K562 (cell line): ENCODE results near the gene OR13A1. TPM values are rescaled to one million over a fixed set of nuclear protein-coding genes. Genes with fewer than 3 reads are reported as not detected.
"Not testable (repeated sequence)": the region's sequence is repeated elsewhere in the genome, so short reads cannot be mapped to it uniquely, and the experiment has no call there.

Experiments used
- ARID1B ChIP-seq: fragments of 450-650 bp; IDR thresholded peaks from 2 replicates; pipeline ENCODE4 v1.6.1; 2016; ENCODE audit warnings: antibody characterized with exemption, mild to moderate bottlenecking, inconsistent platforms
- CBFA2T2 ChIP-seq: fragments of 450-650 bp; conservative IDR thresholded peaks from 2 replicates; pipeline ENCODE4 v1.6.1; 2017; ENCODE audit warnings: mild to moderate bottlenecking
- CXXC5 ChIP-seq: fragments of 250-450 bp; sonication (Bioruptor Pico); IDR thresholded peaks from 2 replicates; pipeline ENCODE4 v1.8.0; 2022; ENCODE audit warnings: inconsistent platforms, mild to moderate bottlenecking, moderate library complexity
- DMBX1 ChIP-seq: fragments of 250-450 bp; sonication (Bioruptor Pico); IDR thresholded peaks from 2 replicates; pipeline ENCODE4 v1.8.0; 2022; ENCODE audit warnings: inconsistent platforms, mild to moderate bottlenecking, moderate library complexity, borderline replicate concordance
- ESRRA ChIP-seq: fragments of 450-650 bp; IDR thresholded peaks from 2 replicates; pipeline ENCODE4 v1.6.1; 2014; ENCODE audit warnings: low read depth, mild to moderate bottlenecking, moderate library complexity, borderline replicate concordance
- FOXM1 ChIP-seq, 2 experiments: fragments of 450-650 bp in 1 of 2; sonication (generic) in 1 of 2; formaldehyde crosslinking in 1 of 2; IDR thresholded peaks; 2 replicates each; pipeline versions ENCODE4 v1.6.1 to v1.9.0; 2017 to 2022; ENCODE audit warnings: low read depth in 2 of 2, mild to moderate bottlenecking in 2 of 2, missing genetic modification reagents in 1 of 2, moderate library complexity in 1 of 2
- HDAC1 ChIP-seq, 2 experiments: fragments of 450-650 bp; IDR thresholded peaks; 2 replicates each; pipeline ENCODE4 v1.6.1; 2016 to 2017; ENCODE audit warnings: inconsistent platforms in 1 of 2, mild to moderate bottlenecking in 1 of 2, moderate library complexity in 1 of 2
- KDM1A ChIP-seq, 2 experiments: fragments of 450-650 bp; IDR thresholded peaks; 2 replicates each; pipeline ENCODE4 v1.6.1; 2016; ENCODE audit warnings: mild to moderate bottlenecking in 2 of 2
- L3MBTL2 ChIP-seq: fragments of 450-650 bp; IDR thresholded peaks from 2 replicates; pipeline ENCODE4 v1.6.1; 2016; ENCODE audit warnings: mild to moderate bottlenecking, moderate library complexity
- MTA2 ChIP-seq: fragments of 450-650 bp; IDR thresholded peaks from 2 replicates; pipeline ENCODE4 v1.6.1; 2016; ENCODE audit warnings: low read depth
- PHB2 ChIP-seq: fragments of 450-650 bp; IDR thresholded peaks from 2 replicates; pipeline ENCODE4 v1.6.1; 2017; ENCODE audit warnings: low read depth
- SMAD4 ChIP-seq: fragments of 250-450 bp; sonication (Bioruptor Pico); conservative IDR thresholded peaks from 2 replicates; pipeline ENCODE4 v1.8.0; 2021; ENCODE audit warnings: inconsistent platforms, mild to moderate bottlenecking, moderate library complexity
- TRIM24 ChIP-seq, 2 experiments: fragments of 450-650 bp; IDR thresholded peaks; 2 replicates each; pipeline ENCODE4 v1.6.1; 2016
- polyA plus RNA-seq, 8 experiments: library from polyadenylated mRNA; depleted of rRNA in 4 of 8; stranded (reverse) in 5 of 8; unstranded in 3 of 8; fragments of >200 nt; fragmentation: Nextera tagmentation in 2 of 8; fragmentation: Illumina TruSeq in 1 of 8; extraction: Ambion mirVana in 2 of 8; extraction: Trizol in 1 of 8; gene quantifications; 2 replicates each; pipeline versions ENCODE4 v1.2.1 to v1.2.3, GENCODE V29; 2011 to 2014; ENCODE audit warnings: inconsistent platforms in 1 of 8, missing spikeins in 1 of 8
- total RNA-seq, 7 experiments: library from RNA; depleted of rRNA in 6 of 7; stranded (reverse); fragments of >200 nt in 6 of 7; fragmentation: Illumina TruSeq in 2 of 7; extraction: Trizol in 2 of 7; gene quantifications; 2 replicates each; pipeline versions ENCODE4 v1.2.1 to v1.2.3, GENCODE V29; 2011 to 2021; ENCODE audit warnings: low replicate concordance in 1 of 7
- TF ChIP-seq, protein P1 (sequence below): sonication (generic); IDR thresholded peaks from 2 replicates; pipeline ENCODE4 v1.6.1; 2016
- TF ChIP-seq, protein P2 (sequence below): fragments of 450-650 bp; IDR thresholded peaks from 2 replicates; pipeline ENCODE4 v1.6.1; 2017; ENCODE audit warnings: antibody characterized with exemption, mild to moderate bottlenecking

OR13A1 gene
- total and polyA plus RNA-seq, 9 of the 15 experiments (the other 6 are each of a cell fraction or from before 2014, with no cell fraction given): 0.03 to 0.11 (median 0.06) TPM; not detected in 3

DNA sequence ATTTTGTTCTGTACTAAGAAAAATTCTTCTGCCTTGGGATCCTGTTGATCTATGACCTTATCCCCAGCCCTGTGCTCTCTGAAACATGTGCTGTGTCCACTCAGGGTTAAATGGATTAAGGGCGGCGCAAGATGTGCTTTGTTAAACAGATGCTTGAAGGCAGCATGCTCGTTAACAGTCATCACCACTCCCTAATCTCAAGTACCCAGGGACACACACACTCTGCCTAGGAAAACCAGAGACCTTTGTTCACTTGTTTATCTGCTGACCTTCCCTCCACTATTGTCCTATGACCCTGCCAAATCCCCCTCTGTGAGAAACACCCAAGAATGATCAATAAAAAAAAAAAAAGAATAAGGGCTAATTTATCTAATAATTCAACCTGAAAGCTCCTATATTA lies 54.8 kb downstream of the OR13A1 start (continued):
- TF ChIP-seq, protein P1, sequence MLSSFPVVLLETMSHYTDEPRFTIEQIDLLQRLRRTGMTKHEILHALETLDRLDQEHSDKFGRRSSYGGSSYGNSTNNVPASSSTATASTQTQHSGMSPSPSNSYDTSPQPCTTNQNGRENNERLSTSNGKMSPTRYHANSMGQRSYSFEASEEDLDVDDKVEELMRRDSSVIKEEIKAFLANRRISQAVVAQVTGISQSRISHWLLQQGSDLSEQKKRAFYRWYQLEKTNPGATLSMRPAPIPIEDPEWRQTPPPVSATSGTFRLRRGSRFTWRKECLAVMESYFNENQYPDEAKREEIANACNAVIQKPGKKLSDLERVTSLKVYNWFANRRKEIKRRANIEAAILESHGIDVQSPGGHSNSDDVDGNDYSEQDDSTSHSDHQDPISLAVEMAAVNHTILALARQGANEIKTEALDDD: peak; percentile 45; the same call in 1 of the 2 replicates
- peak; percentile 92 for TF ChIP-seq CBFA2T2
- TF ChIP-seq, protein P2, sequence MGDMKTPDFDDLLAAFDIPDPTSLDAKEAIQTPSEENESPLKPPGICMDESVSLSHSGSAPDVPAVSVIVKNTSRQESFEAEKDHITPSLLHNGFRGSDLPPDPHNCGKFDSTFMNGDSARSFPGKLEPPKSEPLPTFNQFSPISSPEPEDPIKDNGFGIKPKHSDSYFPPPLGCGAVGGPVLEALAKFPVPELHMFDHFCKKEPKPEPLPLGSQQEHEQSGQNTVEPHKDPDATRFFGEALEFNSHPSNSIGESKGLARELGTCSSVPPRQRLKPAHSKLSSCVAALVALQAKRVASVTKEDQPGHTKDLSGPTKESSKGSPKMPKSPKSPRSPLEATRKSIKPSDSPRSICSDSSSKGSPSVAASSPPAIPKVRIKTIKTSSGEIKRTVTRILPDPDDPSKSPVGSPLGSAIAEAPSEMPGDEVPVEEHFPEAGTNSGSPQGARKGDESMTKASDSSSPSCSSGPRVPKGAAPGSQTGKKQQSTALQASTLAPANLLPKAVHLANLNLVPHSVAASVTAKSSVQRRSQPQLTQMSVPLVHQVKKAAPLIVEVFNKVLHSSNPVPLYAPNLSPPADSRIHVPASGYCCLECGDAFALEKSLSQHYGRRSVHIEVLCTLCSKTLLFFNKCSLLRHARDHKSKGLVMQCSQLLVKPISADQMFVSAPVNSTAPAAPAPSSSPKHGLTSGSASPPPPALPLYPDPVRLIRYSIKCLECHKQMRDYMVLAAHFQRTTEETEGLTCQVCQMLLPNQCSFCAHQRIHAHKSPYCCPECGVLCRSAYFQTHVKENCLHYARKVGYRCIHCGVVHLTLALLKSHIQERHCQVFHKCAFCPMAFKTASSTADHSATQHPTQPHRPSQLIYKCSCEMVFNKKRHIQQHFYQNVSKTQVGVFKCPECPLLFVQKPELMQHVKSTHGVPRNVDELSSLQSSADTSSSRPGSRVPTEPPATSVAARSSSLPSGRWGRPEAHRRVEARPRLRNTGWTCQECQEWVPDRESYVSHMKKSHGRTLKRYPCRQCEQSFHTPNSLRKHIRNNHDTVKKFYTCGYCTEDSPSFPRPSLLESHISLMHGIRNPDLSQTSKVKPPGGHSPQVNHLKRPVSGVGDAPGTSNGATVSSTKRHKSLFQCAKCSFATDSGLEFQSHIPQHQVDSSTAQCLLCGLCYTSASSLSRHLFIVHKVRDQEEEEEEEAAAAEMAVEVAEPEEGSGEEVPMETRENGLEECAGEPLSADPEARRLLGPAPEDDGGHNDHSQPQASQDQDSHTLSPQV: peak; percentile 42; the same call in 1 of the 2 replicates
- 0 out of 2 replicates have a peak, but pooled peaks have one; percentile 18 for TF ChIP-seq DMBX1 (CRISPR knock-in tag)
- TF ChIP-seq PHB2: peak; percentile 52; the same call in 1 of the 2 replicates
- peak; percentile 54; the same call in 1 of the 2 replicates for TF ChIP-seq FOXM1 (IDR thresholded peaks at IDR 0.05; ENCODE audit: low read depth)
- TF ChIP-seq FOXM1 (CRISPR knock-in tag; IDR thresholded peaks at IDR 0.05; ENCODE audit: low read depth): not testable (repeated sequence)
- TF ChIP-seq ARID1B: peak; percentile 84
- TF ChIP-seq ESRRA: 0 out of 2 replicates have a peak, but pooled peaks have one; percentile 13
- peak; percentile 77 to 78 for TF ChIP-seq TRIM24 (IDR thresholded peaks at IDR 0.05)
- TF ChIP-seq CXXC5 (CRISPR knock-in tag): peak; percentile 48
- peak; percentile 66 to 70 for TF ChIP-seq KDM1A (IDR thresholded peaks at IDR 0.05)
- peak; percentile 41; the same call in 1 of the 2 replicates for TF ChIP-seq L3MBTL2
- TF ChIP-seq MTA2: peak; percentile 77
- 0 out of 2 replicates have a peak, but pooled peaks have one; percentile 46 for TF ChIP-seq SMAD4
- TF ChIP-seq HDAC1 (IDR thresholded peaks at IDR 0.05): peak in 1 of 2 experiments; percentile 48; a peak in 1 of 4 replicates
